ENCODE data around the gene MRPS9. TPM values are rescaled to one million over a fixed set of nuclear protein-coding genes. Genes with fewer than 3 reads are reported as not detected.

The MRPS9 gene
- total RNA-seq, 1 experiment from 2014 or later = 60.0 TPM

DNA sequence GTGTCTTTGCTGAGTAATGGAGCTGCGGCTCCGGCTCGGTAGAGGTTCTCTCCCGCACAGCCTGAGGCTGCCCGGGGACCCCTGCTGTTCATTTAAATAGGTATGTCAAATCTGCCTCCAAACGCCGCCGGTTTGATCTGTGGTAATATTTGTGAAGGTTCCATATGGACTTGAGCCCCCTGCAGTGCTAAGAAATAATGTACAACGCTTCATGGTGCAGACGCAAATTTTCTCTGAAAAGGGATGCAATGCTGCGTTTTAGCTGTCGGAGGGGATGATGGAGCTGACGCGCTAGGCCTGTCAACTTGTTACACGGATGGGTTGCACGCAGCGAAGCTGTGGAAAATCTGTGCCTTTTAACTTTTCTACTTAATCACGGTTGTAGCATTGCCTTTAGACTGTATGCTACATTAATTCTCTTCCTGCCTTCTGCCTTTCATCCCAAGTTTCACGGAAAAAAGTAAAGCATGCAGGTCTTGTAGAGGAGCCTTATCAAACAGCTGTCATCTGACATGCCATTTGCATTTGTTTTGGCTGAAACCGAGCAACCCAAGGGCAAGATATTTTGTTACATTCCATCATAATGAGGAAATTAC, 43.2 kb downstream of the MRPS9 start:
- no peaks in the 10 kb centered on the region for H3K27me3 Mint-ChIP-seq (ENCODE audit: low read depth)
- Histone ChIP-seq H2BK120ac (ENCODE audit: low read depth, low read length, poor library complexity, severe bottlenecking) (no peak overlapping the region), H2BK5ac (ENCODE audit: insufficient read length, low read length) (no peak overlapping the region), H4K91ac (ENCODE audit: insufficient read length, low read depth, low read length) (no peak overlapping the region), H4K8ac (replicated peaks; ENCODE audit: insufficient read length, low read depth, low read length) (no peak overlapping the region), H2AK5ac (ENCODE audit: insufficient read length, low read length) (no peak overlapping the region), H4K20me1 (ENCODE audit: control insufficient read depth, insufficient read depth, insufficient read length) (no peaks in the 10 kb centered on the region), H3K14ac (ENCODE audit: insufficient read depth, low read length) (no peak overlapping the region), H3T11ph (ENCODE audit: low read length) (no peak overlapping the region), H3K23ac (ENCODE audit: insufficient read length, low read depth, low read length) (no peak overlapping the region), H2BK20ac (ENCODE audit: low read depth, low read length, poor library complexity, severe bottlenecking) (no peak overlapping the region), H3K9ac (ENCODE audit: extremely low read depth, insufficient read length, low read length) (no peak overlapping the region), H3K4ac (ENCODE audit: low read depth, low read length) (no peak overlapping the region), H3K4me1 (ENCODE audit: insufficient read depth, low read length) (no peaks in the 10 kb centered on the region; the same call in 1 of the 2 replicates), H3K79me1 (ENCODE audit: insufficient read depth, low read depth, low read length, poor library complexity, severe bottlenecking) (no peaks in the 10 kb centered on the region), H2AFZ (ENCODE audit: low read length) (no peak overlapping the region), H3K56ac (ENCODE audit: insufficient read length, low read depth, low read length) (no peak overlapping the region), H3K27ac (ENCODE audit: insufficient read length, low read depth, low read length) (no peak overlapping the region), H2BK12ac (ENCODE audit: insufficient read length, low read depth, low read length) (no peak overlapping the region), H4K5ac (ENCODE audit: insufficient read length, low read depth, low read length) (no peak overlapping the region), H3K18ac (ENCODE audit: insufficient read length, low read depth, low read length) (no peak overlapping the region), H3K9me3 (ENCODE audit: control insufficient read depth, low read depth, low read length) (no peaks in the 10 kb centered on the region), H3K27me3 (ENCODE audit: insufficient read depth, low read length) (no peaks in the 10 kb centered on the region), H2BK15ac (ENCODE audit: low read depth, low read length) (no peak overlapping the region), H3K23me2 (ENCODE audit: insufficient read length, low read depth, low read length, poor library complexity, severe bottlenecking) (no peaks in the 10 kb centered on the region), H3K79me2 (ENCODE audit: insufficient read depth, low read length) (no peaks in the 10 kb centered on the region), H3K4me2 (ENCODE audit: insufficient read depth, insufficient read length, low read length) (no peak overlapping the region)
- peaks cover 24 to 32% of the 10 kb centered on the region in 2 experiments for H3K4me1 Mint-ChIP-seq
- H3K27ac Mint-ChIP-seq = peak overlapping the region in 2 of 3 experiments; percentile 8 to 45; a peak in 3 of 7 replicates
- peaks cover 2 to 10% (median 7%) of the 10 kb centered on the region in 3 experiments; a peak in 5 of 7 replicates for H3K36me3 Mint-ChIP-seq (ENCODE audit: insufficient read depth in 1 of 3, low read depth in 3 of 3)
- H3K4me3 Mint-ChIP-seq = no peak overlapping the region
- TF ChIP-seq, protein P1, sequence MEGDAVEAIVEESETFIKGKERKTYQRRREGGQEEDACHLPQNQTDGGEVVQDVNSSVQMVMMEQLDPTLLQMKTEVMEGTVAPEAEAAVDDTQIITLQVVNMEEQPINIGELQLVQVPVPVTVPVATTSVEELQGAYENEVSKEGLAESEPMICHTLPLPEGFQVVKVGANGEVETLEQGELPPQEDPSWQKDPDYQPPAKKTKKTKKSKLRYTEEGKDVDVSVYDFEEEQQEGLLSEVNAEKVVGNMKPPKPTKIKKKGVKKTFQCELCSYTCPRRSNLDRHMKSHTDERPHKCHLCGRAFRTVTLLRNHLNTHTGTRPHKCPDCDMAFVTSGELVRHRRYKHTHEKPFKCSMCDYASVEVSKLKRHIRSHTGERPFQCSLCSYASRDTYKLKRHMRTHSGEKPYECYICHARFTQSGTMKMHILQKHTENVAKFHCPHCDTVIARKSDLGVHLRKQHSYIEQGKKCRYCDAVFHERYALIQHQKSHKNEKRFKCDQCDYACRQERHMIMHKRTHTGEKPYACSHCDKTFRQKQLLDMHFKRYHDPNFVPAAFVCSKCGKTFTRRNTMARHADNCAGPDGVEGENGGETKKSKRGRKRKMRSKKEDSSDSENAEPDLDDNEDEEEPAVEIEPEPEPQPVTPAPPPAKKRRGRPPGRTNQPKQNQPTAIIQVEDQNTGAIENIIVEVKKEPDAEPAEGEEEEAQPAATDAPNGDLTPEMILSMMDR (conservative IDR thresholded peaks at IDR 0.05) = no peak
- no CpG with 5 or more reads among the region's 20 CpGs for WGBS (ENCODE audit: extremely low coverage, insufficient read length, low lambda C conversion rate)
- peak; percentile 65 for DNase-seq
- H3K9me3 Mint-ChIP-seq = no peaks in the 10 kb centered on the region
